ENCODE measurements around the gene TRIP13. TPM values are rescaled to one million over a fixed set of nuclear protein-coding genes. Genes with fewer than 3 reads are reported as not detected.
"Not testable (repeated sequence)": the region's sequence is repeated elsewhere in the genome, so short reads cannot be mapped to it uniquely, and the experiment has no call there.

Gene TRIP13
- total RNA-seq, 4 donors from 2014 or later = 1.2 to 8.3 (median 3.5) TPM

- H3K27ac ChIP-seq = no peak overlapping the region
- H3K4me1 ChIP-seq = no peaks in the 10 kb centered on the region
- H3K4me3 ChIP-seq = no peak overlapping the region
- DNase-seq = no peak
- H3K9me3 ChIP-seq = no peaks in the 10 kb centered on the region
- H3K36me3 ChIP-seq = no peaks in the 10 kb centered on the region
- H3K27me3 ChIP-seq = no peaks in the 10 kb centered on the region
- no peak for TF ChIP-seq POLR2A (IDR thresholded peaks at IDR 0.05)
Measured at GRCh38 chr5:935510-936084, 42.9 kb downstream of the TRIP13 start.

GRCh38 chr5:936149-937144 is 43.8 kb downstream of the TRIP13 start:
- Histone ChIP-seq H3K9me3 (no peaks in the 10 kb centered on the region), H3K27me3 (no peaks in the 10 kb centered on the region), H3K36me3 (no peaks in the 10 kb centered on the region), H3K27ac (no peak overlapping the region), H3K4me3 (no peak overlapping the region), H3K4me1 (no peaks in the 10 kb centered on the region)
- TF ChIP-seq POLR2A (IDR thresholded peaks at IDR 0.05) = no peak
- TF ChIP-seq CTCF (IDR thresholded peaks at IDR 0.05) = no peak
- peak in 2 of 3 donors; percentile 16 to 36 for DNase-seq

- Histone ChIP-seq H3K27ac (no peak overlapping the region), H3K4me3 (no peak overlapping the region), H3K9me3 (no peaks in the 10 kb centered on the region), H3K27me3 (no peaks in the 10 kb centered on the region), H3K4me1 (no peaks in the 10 kb centered on the region), H3K36me3 (no peaks in the 10 kb centered on the region)
- DNase-seq = peak in 2 of 3 donors; percentile 21 to 24
- TF ChIP-seq POLR2A (IDR thresholded peaks at IDR 0.05) = no peak
- no peak for TF ChIP-seq CTCF (IDR thresholded peaks at IDR 0.05)
Measured at GRCh38 chr5:937151-937924, 44.7 kb downstream of the TRIP13 start.

GRCh38 chr5:939368-939767 is 46.7 kb downstream of the TRIP13 start:
- no peaks in the 10 kb centered on the region for H3K9me3 ChIP-seq
- H3K27me3 ChIP-seq = no peaks in the 10 kb centered on the region
- no peaks in the 10 kb centered on the region for H3K36me3 ChIP-seq
- DNase-seq = peak in 2 of 3 donors; percentile 18
- no peak for TF ChIP-seq CTCF (IDR thresholded peaks at IDR 0.05)
- no peak for TF ChIP-seq POLR2A (IDR thresholded peaks at IDR 0.05)
- no peak overlapping the region for H3K27ac ChIP-seq
- H3K4me3 ChIP-seq = no peak overlapping the region
- no peaks in the 10 kb centered on the region for H3K4me1 ChIP-seq

- H3K36me3 ChIP-seq, H3K9me3 ChIP-seq, H3K4me3 ChIP-seq, DNase-seq, H3K27me3 ChIP-seq, H3K4me1 ChIP-seq, H3K27ac ChIP-seq: not testable (repeated sequence)
Measured at GRCh38 chr5:940741-941140, 48.1 kb downstream of the TRIP13 start.

GRCh38 chr5:943201-943917 is 50.7 kb downstream of the TRIP13 start:
- Histone ChIP-seq H3K27me3 (no peaks in the 10 kb centered on the region), H3K27ac (no peak overlapping the region), H3K4me1 (no peaks in the 10 kb centered on the region), H3K4me3 (no peak overlapping the region), H3K36me3 (no peaks in the 10 kb centered on the region), H3K9me3 (no peaks in the 10 kb centered on the region)
- TF ChIP-seq POLR2A (IDR thresholded peaks at IDR 0.05) (no peak), CTCF (IDR thresholded peaks at IDR 0.05) (no peak)
- DNase-seq = peak in 1 of 3 donors; percentile 6

All from Peyer's patch (tissue), 4 donors.